ENCODE data around the gene BTG2.

- TF ChIP-seq CTCF (IDR thresholded peaks at IDR 0.05) (no peak), POLR2A (IDR thresholded peaks at IDR 0.05) (no peak)
Observed at GRCh38 chr1:203278885-203279406, 26.4 kb upstream of the BTG2 start.

All from adrenal gland (tissue), 5 donors.